ENCODE measurements around the gene OR52B4.
"Not testable (repeated sequence)": the region's sequence is repeated elsewhere in the genome, so short reads cannot be mapped to it uniquely, and the experiment has no call there.

The OR52B4 gene

GRCh38 chr11:4368286-4368685 lies at the start of gene OR52B4:
Gene OR52B4, minus strand, starts transcription at chr11:4368386. Its CDS starts 91 bp downstream, at chr11:4368295.
- no peak for TF ChIP-seq CTCF (IDR thresholded peaks at IDR 0.05; ENCODE audit: low read depth, low read length, missing control alignments)
- Histone ChIP-seq H3K36me3 (replicated peaks) (no peaks in the 10 kb centered on the region), H3K27ac (no peak within 1 kb of the TSS), H3K4me3 (ENCODE audit: low read depth, low read length) (no peak within 1 kb of the TSS), H3K27me3 (replicated peaks) (no peaks in the 10 kb centered on the region)
- in situ Hi-C loops (cut with HindIII; ENCODE audit: low pct_ligation_motif_present, low sequenced_read_pairs) = no loop called here
- DNase-seq = no peak

GRCh38 chr11:4416816-4417215 lies 48.6 kb upstream of the OR52B4 start:
- Histone ChIP-seq H3K36me3 (replicated peaks) (no peaks in the 10 kb centered on the region), H3K27me3 (replicated peaks) (no peaks in the 10 kb centered on the region), H3K4me3 (ENCODE audit: low read depth, low read length) (no peak overlapping the region), H3K27ac (no peak overlapping the region)
- no peak for TF ChIP-seq CTCF (IDR thresholded peaks at IDR 0.05; ENCODE audit: low read depth, low read length, missing control alignments)
- DNase-seq = no peak
- in situ Hi-C loops (cut with HindIII; ENCODE audit: low pct_ligation_motif_present, low sequenced_read_pairs) = no loop called here

- no peak for TF ChIP-seq CTCF (IDR thresholded peaks at IDR 0.05; ENCODE audit: low read depth, low read length, missing control alignments)
- DNase-seq = no peak
- no peaks in the 10 kb centered on the region for H3K36me3 ChIP-seq (replicated peaks)
- no peak overlapping the region for H3K27ac ChIP-seq
- H3K4me3 ChIP-seq (ENCODE audit: low read depth, low read length) = no peak overlapping the region
- no peaks in the 10 kb centered on the region for H3K27me3 ChIP-seq (replicated peaks)
- in situ Hi-C loops (cut with HindIII; ENCODE audit: low pct_ligation_motif_present, low sequenced_read_pairs) = no loop called here
Measured at GRCh38 chr11:4416306-4416705, 48.1 kb upstream of the OR52B4 start.

GRCh38 chr11:4406206-4406605 lies 38.0 kb upstream of the OR52B4 start:
- H3K27me3 ChIP-seq (replicated peaks); H3K4me3 ChIP-seq (ENCODE audit: low read depth, low read length); H3K36me3 ChIP-seq (replicated peaks); DNase-seq; H3K27ac ChIP-seq; in situ Hi-C loops (cut with HindIII; ENCODE audit: low pct_ligation_motif_present, low sequenced_read_pairs): not testable (repeated sequence)

- peaks cover 12% of the 10 kb centered on the region for H3K36me3 ChIP-seq (replicated peaks)
- in situ Hi-C loops (cut with HindIII; ENCODE audit: low pct_ligation_motif_present, low sequenced_read_pairs) = no loop called here
- TF ChIP-seq CTCF (IDR thresholded peaks at IDR 0.05; ENCODE audit: low read depth, low read length, missing control alignments) = no peak
- no peaks in the 10 kb centered on the region for H3K27me3 ChIP-seq (replicated peaks)
- H3K27ac ChIP-seq = no peak overlapping the region
- DNase-seq = no peak
- H3K4me3 ChIP-seq (ENCODE audit: low read depth, low read length) = peak overlapping the region; percentile 97
Measured at GRCh38 chr11:4393858-4394223, 25.7 kb upstream of the OR52B4 start.

- Histone ChIP-seq H3K27ac (peak within 1 kb of the TSS; percentile 48), H3K4me3 (ENCODE audit: low read depth, low read length) (peak within 1 kb of the TSS; percentile 97), H3K27me3 (replicated peaks) (no peaks in the 10 kb centered on the region), H3K36me3 (replicated peaks) (peaks cover 17% of the 10 kb centered on the region)
- TF ChIP-seq CTCF (IDR thresholded peaks at IDR 0.05; ENCODE audit: low read depth, low read length, missing control alignments) = no peak
- in situ Hi-C loops (cut with HindIII; ENCODE audit: low pct_ligation_motif_present, low sequenced_read_pairs) = no loop called here
- peak; percentile 83 for DNase-seq
Measured at GRCh38 chr11:4393209-4393857, 25.1 kb upstream of the OR52B4 start, which contains the start of gene TRIM21. Gene TRIM21, minus strand, starts transcription at chr11:4393702. Its CDS starts 3,293 bp downstream, at chr11:4390409.

Data from brain microvascular endothelial cell (primary cell).